Activated CD4-positive, CD25-positive, alpha-beta regulatory T cell (primary cell): ENCODE measurements around the gene ADGRV1.
"Not testable (repeated sequence)": the region's sequence is repeated elsewhere in the genome, so short reads cannot be mapped to it uniquely, and the experiment has no call there.

Experiments
- DNase-seq, 4 experiments: peaks; one replicate each; lab custom pipeline; 2025; lab: John Stamatoyannopoulos, UW

Gene ADGRV1

DNA sequence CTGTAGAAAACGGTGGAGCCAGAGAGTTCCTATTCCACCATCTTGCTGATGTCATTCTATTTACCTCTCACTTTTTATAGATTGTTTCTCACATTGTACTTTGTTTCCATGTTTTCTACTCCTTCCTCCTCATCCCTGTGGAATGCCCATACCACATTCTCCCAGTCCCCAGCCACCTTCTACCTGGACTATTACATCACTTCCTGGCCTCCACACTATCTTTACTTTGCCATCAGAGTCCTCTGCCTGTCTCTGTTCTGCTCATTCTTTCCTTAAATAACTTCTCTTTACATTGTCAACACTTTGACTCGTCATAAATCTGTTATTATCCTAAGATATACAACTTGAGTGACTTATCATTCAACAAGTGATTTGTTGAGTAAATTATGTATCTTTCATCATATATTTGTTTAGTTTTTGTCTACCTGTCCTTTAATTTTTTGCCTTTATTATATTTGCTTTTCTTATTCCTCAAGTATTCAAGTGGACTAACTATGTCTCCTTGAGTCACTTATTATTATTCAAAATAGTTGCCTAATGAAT, 182.5 kb downstream of the ADGRV1 start:
- no peak for DNase-seq

DNA sequence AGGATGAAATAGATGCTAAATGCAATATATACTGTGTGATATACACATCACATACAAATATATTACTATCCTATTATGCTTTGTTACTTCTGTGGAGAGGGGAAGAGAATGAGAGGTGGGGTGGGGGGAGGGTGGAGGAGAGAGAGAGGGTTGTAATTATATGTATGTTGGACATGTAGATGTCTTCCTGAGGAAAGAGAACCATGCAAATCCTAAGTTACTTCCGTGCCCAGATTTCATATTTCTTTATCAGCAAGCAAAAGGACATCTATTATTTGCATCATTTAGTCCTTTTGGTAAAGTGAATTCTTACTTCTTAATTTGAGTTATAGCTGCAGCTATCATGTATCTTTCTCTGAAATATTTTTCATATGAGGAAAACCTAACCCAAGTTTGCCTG, 187.5 kb downstream of the ADGRV1 start:
- no peak for DNase-seq

DNA sequence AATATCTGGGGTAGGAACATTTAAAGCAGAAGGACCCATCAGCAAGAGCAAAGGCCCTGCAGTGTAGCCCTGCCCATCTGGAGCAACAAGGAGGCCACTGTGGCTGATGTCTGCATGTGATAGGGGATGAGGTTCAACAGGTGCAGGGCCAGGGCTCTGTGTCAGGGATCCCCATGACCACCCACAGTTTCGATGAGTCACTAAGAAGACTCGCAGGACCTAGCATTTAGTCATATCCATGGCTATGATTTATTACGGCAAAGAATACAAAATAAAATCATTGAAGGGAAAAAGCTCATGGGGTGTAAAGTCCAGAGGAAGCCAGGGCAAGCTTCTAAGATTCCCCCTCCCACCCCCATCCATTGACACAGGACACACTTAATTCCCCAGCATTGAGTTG, 188.6 kb downstream of the ADGRV1 start:
- no peak for DNase-seq

DNA sequence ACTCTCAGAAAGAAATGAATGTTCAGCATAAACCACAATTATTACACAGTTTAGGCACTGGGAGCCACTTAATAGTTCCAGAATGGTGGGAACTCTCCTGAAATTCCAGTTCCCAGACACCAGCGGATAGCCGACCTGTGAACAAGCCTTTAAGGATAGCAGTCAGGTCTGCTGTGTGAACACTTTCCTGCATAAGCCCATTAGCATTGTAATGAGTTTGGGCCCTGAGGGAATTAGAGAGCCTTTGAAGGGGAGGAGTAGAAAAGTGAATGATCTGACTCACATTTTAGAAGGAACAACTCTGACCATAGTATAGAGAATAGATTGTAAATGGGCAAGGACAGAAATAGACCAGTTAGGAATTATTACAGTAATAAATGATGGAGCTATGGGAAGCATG, 189.1 kb downstream of the ADGRV1 start:
- DNase-seq: no peak

DNA sequence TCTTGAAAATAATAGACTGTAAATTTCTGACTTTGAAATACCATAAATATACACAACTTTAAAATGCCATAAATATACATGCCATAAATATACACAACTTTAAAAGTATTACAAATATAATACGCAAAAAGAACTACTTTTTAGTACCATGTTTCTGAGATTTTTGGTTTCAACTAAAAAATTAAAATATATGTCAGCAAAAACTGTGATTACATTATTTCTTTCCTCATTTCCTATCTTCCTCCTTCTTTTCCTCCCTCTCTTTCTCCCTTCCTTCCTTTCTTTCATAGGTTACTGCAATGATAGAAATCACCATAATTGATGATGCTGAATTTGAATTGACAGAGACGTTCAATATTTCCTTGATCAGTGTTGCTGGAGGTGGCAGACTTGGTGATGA, 200.5 kb downstream of the ADGRV1 start:
- DNase-seq: no peak

DNA sequence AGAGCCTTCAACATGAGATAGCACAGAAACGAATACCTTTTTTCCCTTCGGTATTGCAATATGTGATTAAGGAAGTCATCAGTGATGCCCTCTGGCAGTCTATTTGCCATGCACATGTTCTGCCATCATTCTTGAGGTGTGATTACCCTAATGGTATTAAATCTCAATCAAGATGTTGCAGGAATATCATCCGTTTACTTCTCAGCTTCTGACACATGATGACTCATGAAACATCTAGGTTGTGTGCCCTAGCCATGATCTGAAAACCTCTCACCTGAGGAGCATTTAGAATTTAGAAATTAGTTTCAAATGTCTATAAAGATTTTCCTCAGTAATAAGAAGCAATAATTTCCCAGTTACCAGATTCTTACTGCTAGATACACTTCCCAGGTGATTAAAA, 209.1 kb downstream of the ADGRV1 start:
- DNase-seq: no peak

DNA sequence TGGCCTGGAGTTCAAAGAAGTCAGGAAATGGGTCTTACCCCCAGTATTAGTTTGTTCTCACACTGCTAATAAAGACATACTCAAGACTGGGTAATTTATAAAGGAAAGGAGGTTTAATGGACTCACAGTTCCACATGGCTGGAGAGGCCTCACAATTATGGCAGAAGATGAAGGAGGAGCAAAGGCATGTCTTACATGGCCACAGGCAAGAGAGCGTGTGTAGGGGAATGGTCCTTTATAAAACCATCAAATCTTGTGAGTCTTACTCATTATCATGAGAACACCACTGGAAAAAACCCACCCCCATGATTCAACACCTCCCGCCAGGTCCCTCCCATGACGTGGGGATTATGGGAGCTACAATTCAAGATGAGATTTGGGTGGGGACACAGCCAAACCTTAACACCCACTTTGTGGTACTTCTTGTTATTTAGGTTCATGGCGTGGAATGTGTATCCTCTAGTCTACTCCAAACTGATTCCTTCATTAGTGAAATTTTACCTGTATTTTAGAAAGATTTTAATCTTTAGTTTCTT, 211.5 kb downstream of the ADGRV1 start:
- DNase-seq: not testable (repeated sequence)

DNA sequence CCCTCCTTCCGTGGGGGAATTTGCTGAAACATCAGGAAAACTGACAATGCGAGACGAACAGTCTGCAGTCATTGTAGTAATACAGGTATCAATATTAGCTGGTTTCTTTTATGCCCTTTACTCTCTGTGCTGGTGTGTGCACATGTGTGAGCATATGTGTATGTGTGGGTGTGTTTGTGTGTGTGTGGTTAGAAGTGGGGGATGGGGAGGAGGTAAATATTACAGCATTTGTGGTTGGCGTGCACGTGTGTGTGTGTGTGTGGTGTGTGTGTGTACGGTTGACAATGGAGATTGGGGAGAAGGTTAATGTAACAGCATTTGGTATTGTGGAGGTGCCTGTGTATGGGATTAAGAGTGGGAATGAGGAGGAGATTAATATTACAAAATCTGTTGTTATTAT, 219.4 kb downstream of the ADGRV1 start:
- DNase-seq: no peak

DNA sequence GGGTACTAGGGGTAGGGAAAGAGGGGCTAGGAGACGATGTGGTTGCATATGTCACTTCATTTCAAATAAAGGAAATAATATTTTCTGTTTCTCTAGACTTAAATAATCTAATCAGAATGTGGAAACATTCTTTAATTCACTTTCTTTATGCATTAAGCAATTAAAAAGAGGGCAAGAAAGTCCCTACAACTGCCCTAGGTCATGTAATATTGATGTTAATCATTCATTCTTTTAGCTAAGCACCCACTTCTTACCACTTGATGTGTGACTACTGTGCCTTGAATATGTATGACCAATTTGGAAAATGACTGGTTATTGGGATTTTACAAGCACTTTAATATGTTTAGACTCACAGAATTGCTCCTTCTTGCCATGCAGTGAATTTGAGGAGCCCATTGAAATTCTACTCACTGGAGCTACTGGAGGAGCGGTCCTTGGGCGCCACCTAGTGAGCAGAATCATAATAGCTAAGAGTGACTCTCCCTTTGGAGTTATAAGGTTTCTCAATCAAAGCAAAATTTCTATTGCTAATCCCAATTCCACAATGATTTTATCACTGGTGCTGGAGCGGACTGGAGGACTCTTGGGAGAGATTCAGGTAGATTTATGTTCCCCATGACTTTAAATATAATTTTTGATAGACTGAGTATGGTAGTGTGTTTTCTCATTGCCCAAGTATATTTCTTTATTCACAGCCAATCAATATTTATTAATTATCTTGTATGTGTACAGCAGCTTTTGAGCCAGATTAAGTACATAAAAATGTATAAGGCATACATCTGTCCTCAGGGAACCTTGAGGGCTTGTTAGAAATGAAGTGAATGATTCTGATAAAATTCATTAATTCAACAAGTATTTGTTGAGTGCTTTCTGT, 225.1 kb downstream of the ADGRV1 start:
- peak; percentile 19 to 49 (median 37) for DNase-seq

DNA sequence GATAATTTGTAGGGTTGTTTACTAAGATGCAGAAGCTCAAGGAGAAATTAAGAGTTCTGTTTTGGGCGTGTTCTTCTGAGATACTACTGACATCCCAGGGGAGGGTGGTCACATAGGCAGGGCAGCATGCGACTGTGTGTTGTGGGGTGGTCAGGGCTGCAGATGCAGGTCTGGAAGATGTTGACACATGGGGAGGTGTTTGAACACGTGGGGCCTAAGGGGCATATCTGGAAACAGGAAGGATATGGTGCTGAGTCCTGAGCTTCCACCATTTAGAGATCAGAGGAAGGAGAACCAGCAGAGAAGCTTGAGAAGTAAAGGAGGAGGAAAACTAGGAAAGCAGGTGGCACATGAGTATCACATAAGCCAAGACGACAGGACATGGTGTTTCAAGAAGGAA, 228.2 kb downstream of the ADGRV1 start:
- no peak for DNase-seq

DNA sequence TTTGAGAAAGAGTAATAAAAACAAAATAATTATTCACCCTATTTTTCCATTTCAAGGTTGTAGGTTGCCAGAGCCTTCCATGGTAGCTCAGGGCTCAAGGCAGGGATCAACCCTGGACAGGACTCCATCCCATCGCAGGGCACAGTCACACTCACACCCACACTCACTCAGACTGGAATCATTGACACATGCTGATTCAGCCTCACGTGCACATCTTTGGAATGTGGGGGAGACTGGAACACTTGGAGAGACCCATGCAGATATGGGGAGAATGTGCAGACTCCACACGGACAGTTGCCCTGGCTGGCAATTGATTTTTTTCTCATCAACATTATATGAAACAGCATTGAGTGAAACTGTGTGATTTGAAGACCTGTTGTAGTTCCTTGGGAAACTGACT, 234.1 kb downstream of the ADGRV1 start:
- no peak for DNase-seq

DNA sequence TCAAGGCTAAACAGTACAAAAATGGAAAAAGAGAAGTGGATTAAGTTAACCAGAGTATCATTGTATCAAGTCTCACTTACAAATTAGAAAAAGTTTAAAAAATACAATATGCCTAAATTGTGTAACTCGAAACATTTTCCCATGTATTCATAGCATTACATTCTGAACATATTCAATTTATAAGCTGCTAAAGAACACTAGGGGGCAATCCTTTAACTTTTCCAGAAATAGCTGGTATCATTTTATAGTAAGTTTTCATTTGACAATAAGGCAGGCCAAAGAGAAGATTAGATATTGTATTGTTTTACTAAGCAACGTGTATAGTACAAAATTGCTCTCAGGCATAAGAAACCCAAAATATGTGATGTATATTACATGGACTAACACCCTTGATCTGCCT, 234.6 kb downstream of the ADGRV1 start:
- no peak for DNase-seq

DNA sequence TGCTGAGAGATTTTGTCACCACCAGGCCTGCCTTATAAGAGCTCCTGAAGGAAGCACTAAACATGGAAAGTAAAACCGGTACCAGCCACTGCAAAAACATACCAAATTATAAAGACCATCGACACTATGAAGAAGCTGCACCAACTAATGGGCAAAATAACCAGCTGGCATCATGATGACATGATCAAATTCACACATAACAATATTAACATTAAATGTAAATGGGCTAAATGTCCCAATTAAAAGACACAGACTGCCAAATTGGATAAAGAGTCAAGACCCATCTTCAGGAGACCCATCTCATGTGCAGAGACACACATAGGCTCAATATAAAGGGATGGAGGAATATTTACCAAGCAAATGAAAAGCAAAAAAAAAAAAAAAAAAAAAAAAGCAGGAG, 238.3 kb downstream of the ADGRV1 start:
- DNase-seq: not testable (repeated sequence)

DNA sequence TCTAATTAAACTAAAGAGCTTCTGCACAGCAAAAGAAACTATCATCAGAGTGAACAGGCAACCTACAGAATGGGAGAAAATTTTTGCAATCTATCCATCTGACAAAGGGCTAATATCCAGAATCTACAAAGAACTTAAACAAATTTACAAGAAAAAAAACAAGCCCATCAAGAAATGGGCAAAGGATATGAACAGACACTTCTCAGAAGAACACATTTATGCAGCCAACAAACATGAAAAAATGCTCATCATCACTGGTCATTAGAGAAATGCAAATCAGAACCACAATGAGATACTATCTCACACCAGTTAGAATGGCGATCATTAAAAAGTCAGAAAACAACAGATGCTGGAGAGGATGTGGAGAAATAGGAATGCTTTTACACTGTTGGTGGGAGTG, 241.5 kb downstream of the ADGRV1 start:
- not testable (repeated sequence) for DNase-seq

DNA sequence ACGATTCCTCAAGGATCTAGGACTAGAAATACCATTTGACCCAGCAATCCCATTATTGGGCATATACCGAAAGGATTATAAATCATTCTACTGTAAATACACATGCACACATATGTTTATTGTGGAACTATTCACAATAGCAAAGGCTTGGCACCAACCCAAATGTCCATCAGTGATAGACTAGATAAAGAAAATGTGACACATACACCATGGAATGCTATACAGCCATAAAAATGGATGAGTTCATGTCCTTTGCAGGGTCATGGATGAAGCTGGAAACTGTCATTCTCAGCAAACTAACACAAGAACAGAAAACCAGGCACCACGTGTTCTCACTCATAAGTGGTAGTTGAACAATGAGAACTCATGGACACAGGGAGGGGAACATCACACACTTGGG, 241.9 kb downstream of the ADGRV1 start:
- DNase-seq: not testable (repeated sequence)

DNA sequence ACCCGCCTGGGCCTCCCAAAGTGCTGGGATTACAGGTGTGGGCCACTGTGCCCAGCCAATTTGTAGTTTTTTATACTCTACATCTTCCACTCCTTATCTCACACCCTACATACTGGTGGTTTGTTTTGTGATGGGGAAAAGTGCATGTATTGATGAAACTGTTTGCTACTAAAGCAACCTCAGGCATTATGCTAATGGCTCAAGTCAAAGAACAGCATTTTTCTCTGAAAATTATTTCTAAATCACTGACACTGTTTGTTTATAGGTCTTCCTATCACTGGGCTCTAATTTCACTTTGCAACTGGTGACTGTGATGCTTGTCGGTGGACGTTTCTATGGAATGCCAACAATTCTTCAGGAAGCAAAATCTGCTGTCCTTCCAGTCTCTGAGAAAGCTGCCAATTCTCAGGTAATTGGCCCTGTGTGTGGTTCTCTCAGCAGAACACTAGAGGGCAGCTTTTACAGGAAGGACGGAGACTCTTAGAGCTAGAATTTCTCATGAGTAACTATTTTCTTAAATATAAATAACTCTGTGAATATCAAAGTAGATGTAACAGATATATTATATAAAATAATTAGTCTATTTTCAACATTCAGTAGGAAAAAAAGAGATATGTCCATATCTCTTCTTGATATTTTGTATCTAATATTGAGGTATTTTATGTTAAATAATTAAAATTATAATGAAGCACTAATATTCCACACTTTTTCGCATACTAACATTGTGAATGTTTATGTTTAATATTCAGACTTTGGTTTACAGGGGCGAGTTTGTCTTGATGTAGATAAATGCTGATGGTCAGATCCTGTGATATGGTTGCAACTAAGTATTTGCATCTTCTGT, 244.1 kb downstream of the ADGRV1 start:
- no peak for DNase-seq

DNA sequence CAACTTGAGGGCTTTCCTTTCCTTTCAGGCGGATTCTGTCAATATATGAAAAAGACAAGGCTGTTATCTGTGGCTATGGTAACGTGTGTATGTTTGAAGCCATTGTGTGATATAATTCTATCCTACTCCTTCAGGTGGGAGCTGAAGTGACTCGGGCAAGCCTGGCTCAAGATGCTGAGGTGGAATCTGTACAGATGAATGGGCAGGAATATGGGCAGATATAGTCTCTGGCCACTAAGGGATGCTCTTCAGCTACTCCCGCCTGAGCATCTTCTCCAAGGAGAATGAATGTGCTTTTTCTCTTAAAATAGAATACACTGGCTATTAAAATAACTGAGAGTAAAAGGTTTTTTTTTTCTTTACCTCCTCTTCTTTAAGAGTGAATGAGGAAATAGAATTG, 244.8 kb downstream of the ADGRV1 start:
- no peak for DNase-seq

DNA sequence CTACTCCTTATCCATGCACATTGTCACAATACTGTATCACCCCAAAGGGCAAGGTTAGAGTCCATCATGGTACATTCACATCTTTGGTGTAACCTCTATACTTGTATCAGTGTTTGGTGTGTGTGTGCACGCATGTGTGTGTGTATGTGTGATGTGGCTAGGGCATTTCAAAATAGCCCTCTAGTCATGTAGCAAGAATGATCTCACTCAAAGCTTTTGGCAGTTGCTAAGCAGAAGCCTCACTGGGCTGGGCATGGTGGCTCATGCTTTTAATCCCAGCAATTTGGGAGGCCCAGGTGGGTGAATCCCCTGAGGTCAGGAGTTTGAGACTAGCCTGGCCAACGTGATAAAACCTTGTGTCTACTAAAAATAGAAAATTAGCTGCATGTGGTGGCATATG, 245.3 kb downstream of the ADGRV1 start:
- no peak for DNase-seq

DNA sequence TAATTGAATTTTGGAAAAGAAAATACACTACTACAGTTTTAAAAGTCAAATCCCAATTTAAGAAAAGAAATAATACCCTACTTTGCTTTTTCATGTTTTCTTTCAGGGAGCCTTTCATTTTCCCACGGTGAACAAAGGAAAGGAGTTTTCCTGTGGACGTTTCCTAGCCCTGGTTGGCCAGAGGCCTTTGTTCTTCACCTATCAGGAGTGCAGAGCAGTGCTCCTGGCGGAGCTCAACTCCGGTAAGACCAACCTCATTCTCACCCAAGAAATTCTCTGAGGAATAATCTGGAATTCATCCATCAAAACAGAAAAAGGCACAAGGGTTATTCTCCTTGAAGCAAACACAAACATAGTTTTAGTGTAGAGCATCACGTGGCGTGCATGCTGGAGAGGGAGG, 248.9 kb downstream of the ADGRV1 start:
- DNase-seq: no peak

DNA sequence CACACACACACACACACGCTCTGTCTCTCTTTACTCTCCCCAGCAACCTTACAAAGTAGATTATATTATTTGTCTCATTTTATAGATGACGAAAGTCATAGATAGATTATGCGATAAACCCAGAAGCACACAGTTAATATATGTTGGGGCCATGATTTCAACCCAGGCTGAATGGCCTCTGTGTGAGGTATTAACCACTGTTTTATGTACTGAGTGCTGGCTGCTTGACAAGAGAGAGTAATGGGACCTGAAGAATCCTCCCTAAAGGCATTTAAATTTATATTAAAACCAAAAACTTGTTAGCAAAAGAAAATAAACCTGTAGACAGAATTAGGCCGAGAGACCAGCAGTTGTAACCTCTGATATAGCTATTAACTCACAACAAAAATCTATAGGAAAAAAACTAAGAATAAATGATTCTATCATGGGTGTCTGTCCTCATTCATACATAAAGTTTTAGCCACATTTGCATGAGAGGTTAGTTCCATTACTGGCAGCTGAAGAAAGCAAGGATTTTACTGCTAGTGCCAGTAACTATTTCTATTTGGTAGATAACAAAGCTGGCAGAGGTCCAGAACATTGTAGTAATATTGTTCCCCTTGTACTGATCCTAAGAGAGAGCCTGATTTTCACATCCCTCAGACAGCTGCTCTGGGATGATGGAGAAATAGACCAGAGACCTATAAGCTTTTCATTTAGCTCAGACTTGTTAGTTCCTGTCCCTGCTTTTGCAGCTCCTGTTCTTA, 250.9 kb downstream of the ADGRV1 start:
- DNase-seq: no peak

DNA sequence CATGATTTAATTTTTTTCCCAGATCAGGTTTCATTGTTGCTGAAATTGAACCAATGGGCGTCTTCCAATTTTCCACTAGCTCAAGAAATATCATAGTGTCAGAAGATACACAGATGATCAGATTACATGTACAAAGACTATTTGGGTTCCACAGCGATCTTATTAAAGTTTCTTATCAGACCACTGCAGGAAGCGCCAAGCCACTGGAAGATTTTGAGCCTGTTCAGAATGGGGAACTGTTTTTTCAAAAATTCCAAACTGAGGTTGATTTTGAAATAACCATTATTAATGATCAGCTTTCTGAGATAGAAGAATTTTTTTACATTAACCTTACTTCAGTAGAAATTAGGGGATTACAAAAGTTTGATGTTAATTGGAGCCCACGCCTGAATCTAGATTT, 251.6 kb downstream of the ADGRV1 start:
- DNase-seq: no peak

DNA sequence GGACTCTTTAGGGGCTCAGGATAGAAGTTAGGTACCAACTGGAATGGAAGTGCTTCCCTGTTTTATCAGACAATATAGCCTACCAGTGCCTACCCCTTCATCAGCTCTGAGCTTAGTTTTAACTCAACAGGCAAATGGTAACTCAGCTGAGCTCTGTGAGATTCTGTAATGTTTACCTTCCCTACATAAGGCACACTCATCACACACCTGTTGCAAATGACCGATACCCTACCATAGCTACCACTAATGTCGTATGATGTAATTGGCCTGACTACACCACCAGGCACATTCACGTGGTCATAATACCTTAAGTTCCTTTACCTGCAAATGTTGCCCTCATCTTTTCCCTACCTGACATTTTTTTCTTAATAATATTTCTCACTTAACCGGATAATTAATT, 254.8 kb downstream of the ADGRV1 start:
- DNase-seq: no peak
